PC-9 (cell line): ENCODE data around the gene DUSP22. TPM values are rescaled to one million over a fixed set of nuclear protein-coding genes. Genes with fewer than 3 reads are reported as not detected.

Source experiments
- BruUV-seq: library from RNA; stranded (reverse); fragments of 400-500 nt; replicated peaks from 2 replicates; lab custom pipeline; 2021; lab: Mats Ljungman, UMichigan
- CTCF ChIA-PET: fragments of 300-600 bp; sonication (Branson Sonifier 250); formaldehyde crosslinking; loops from one replicate; lab custom pipeline; 2022; ENCODE audit warnings: antibody characterized with exemption; lab: Charles Lee
- POLR2A ChIA-PET: fragments of 300-600 bp; sonication (Branson Sonifier 250); formaldehyde crosslinking; loops from one replicate; lab custom pipeline; 2022; ENCODE audit warnings: antibody characterized with exemption; ENCODE audit not compliant: unreplicated experiment; lab: Charles Lee
- DNase-seq, 2 experiments: peaks; one replicate each; pipeline versions ENCODE4 v3.0.0 to v3.0.0-alpha.2; 2015 to 2022; ENCODE audit warnings: mixed read lengths in 1 of 2
- H2AFZ ChIP-seq: fragments of 200-600 bp; sonication (generic); 2 replicates; pipeline ENCODE4 v1.8.1; 2017; ENCODE audit warnings: antibody characterized with exemption
- H3F3A ChIP-seq: fragments of 200-600 bp; sonication (generic); 2 replicates; pipeline ENCODE4 v1.8.1; 2017; ENCODE audit warnings: antibody characterized with exemption, mild to moderate bottlenecking, low read depth; ENCODE audit not compliant: insufficient read depth
- H3K27ac ChIP-seq: fragments of 200-600 bp; sonication (generic); 2 replicates; pipeline ENCODE4 v1.6.1; 2016; ENCODE audit warnings: mixed run types
- H3K27me3 ChIP-seq: fragments of 200-600 bp; sonication (generic); 2 replicates; pipeline ENCODE4 v1.6.1; 2016; ENCODE audit warnings: low read depth, mixed run types; ENCODE audit not compliant: insufficient read depth
- H3K36me3 ChIP-seq: fragments of 200-600 bp; sonication (generic); 2 replicates; pipeline ENCODE4 v1.6.1; 2016; ENCODE audit warnings: low read depth, mixed run types
- H3K4me1 ChIP-seq: fragments of 200-600 bp; sonication (generic); replicated peaks from 2 replicates; pipeline ENCODE4 v1.6.1; 2016; ENCODE audit warnings: mixed run types; ENCODE audit not compliant: insufficient read depth
- H3K4me2 ChIP-seq: fragments of 200-600 bp; sonication (generic); 2 replicates; pipeline ENCODE4 v1.6.1; 2017; ENCODE audit warnings: mixed run types
- H3K4me3 ChIP-seq: fragments of 200-600 bp; sonication (generic); 2 replicates; pipeline ENCODE4 v1.6.1; 2016; ENCODE audit warnings: mixed run types
- H3K79me2 ChIP-seq: fragments of 200-600 bp; sonication (generic); 2 replicates; pipeline ENCODE4 v1.6.1; 2017; ENCODE audit warnings: low read depth, mixed run types
- H3K9me2 ChIP-seq: fragments of 200-600 bp; sonication (generic); 2 replicates; pipeline ENCODE4 v1.8.1; 2017; ENCODE audit warnings: mild to moderate bottlenecking; ENCODE audit not compliant: insufficient read depth
- H3K9me3 ChIP-seq: fragments of 200-600 bp; sonication (generic); 2 replicates; pipeline ENCODE4 v1.8.1; 2016; ENCODE audit warnings: low read depth; ENCODE audit not compliant: insufficient read depth
- H4K20me1 ChIP-seq: fragments of 200-600 bp; sonication (generic); 2 replicates; pipeline ENCODE4 v1.8.1; 2017; ENCODE audit not compliant: insufficient read depth
- CTCF ChIP-seq: fragments of 200-600 bp; sonication (generic); conservative IDR thresholded peaks from 2 replicates; pipeline ENCODE4 v1.6.1; 2017; ENCODE audit warnings: mixed run types, antibody characterized with exemption, mild to moderate bottlenecking, moderate library complexity
- EZH2 ChIP-seq: fragments of 200-600 bp; sonication (generic); IDR thresholded peaks from 2 replicates; pipeline ENCODE4 v1.8.0; 2017; ENCODE audit warnings: antibody characterized with exemption, low read depth
- intact Hi-C: fragments of 100-400 bp; cut with micrococcal nuclease; formaldehyde crosslinking; loops from one replicate; pipeline ENCODE4 v1.10.0; 2022; ENCODE audit not compliant: unreplicated experiment
- total RNA-seq: library from RNA; stranded (reverse); gene quantifications from 2 replicates; pipeline ENCODE4 v1.2.3, GENCODE V29; 2021

The DUSP22 gene
- total RNA-seq, 1 experiment from 2014 or later, result 25.5 TPM

DNA sequence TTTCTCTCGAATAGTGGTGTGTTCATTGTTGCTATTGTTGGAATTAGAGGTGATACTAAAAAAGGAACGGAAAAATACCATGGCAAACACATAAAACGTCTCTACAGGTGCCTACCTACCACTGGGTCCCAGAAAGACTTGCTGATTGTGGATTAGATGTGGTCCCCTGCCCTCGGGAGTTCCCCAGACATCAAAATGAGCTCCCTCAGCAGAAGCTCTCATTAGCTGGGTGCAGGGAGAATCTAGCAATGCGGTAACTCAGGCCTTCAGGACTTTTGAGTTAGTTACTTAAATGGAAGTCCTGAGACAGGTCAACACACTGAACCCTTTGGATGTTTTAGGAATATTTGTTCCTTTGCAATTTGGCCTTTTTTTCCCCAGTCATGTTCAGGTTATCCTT lies 105.3 kb downstream of the DUSP22 start:
- no peaks in the 10 kb centered on the region for H3F3A ChIP-seq
- no peak overlapping the region for H3K27ac ChIP-seq
- no peak overlapping the region for H2AFZ ChIP-seq
- DNase-seq, result no peak
- H3K9me2 ChIP-seq, result no peaks in the 10 kb centered on the region
- no peak overlapping the region for H3K4me3 ChIP-seq
- intact Hi-C loops, result no loop called here
- no peaks in the 10 kb centered on the region for H3K4me1 ChIP-seq
- H3K27me3 ChIP-seq, result peaks cover 62% of the 10 kb centered on the region
- H4K20me1 ChIP-seq, result no peaks in the 10 kb centered on the region
- TF ChIP-seq EZH2 (no peak), CTCF (no peak)
- H3K4me2 ChIP-seq, result no peak overlapping the region
- no peaks in the 10 kb centered on the region for H3K9me3 ChIP-seq
- H3K79me2 ChIP-seq, result no peaks in the 10 kb centered on the region
- H3K36me3 ChIP-seq, result no peaks in the 10 kb centered on the region
- POLR2A ChIA-PET, result no interaction called here
- CTCF ChIA-PET, result no interaction called here
- BruUV-seq, result no TSS peak

- TF ChIP-seq CTCF, result no peak
- TF ChIP-seq EZH2, result no peak
- H3K9me3 ChIP-seq, result no peaks in the 10 kb centered on the region
- intact Hi-C loops, result no loop called here
- DNase-seq, result no peak
- no peaks in the 10 kb centered on the region for H4K20me1 ChIP-seq
- H3K4me3 ChIP-seq, result no peak overlapping the region
- no peak overlapping the region for H3K4me2 ChIP-seq
- no peak overlapping the region for H2AFZ ChIP-seq
- H3K27ac ChIP-seq, result no peak overlapping the region
- H3K27me3 ChIP-seq, result peaks cover 67% of the 10 kb centered on the region
- H3K36me3 ChIP-seq, result no peaks in the 10 kb centered on the region
- H3K79me2 ChIP-seq, result no peaks in the 10 kb centered on the region
- H3K9me2 ChIP-seq, result no peaks in the 10 kb centered on the region
- no peaks in the 10 kb centered on the region for H3K4me1 ChIP-seq
- ChIA-PET POLR2A (no interaction called here), CTCF (no interaction called here)
- no peaks in the 10 kb centered on the region for H3F3A ChIP-seq
- no TSS peak for BruUV-seq
Measured at GRCh38 chr6:398065-398464, 105.8 kb downstream of the DUSP22 start.

DNA sequence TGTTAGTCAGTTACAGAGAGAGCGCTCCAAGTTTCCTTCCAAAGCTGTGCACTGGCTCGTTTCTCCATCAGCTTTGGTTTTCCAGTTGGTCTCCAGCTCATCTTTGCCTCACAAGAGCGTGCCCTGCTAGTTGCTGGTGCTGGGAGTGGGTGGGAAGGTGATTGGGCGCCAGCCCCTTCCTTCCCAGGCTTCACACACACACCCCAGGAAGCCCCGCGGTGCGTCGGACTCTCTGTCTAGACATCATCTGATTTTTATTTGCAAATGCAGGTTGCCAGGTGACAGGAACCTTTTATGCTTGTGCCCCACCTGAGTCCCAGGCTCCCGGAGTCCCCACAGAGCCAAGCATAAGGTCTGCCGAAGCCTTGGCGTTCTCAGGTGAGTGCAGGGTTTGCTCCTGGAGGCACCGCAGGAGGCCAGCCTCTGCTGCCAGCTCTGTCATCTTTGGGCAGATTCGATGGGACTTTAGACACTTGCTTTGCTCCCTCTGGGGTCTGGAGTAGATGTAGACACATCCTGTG lies 106.3 kb downstream of the DUSP22 start:
- Histone ChIP-seq H3K27ac (no peak overlapping the region), H3K9me3 (no peaks in the 10 kb centered on the region), H2AFZ (no peak overlapping the region), H3K4me3 (no peak overlapping the region), H3K79me2 (no peaks in the 10 kb centered on the region), H3K9me2 (no peaks in the 10 kb centered on the region), H3K27me3 (peaks cover 72% of the 10 kb centered on the region), H3K36me3 (no peaks in the 10 kb centered on the region), H3K4me1 (no peaks in the 10 kb centered on the region), H4K20me1 (no peaks in the 10 kb centered on the region), H3K4me2 (no peak overlapping the region), H3F3A (no peaks in the 10 kb centered on the region)
- DNase-seq, result no peak
- intact Hi-C loops, result no loop called here
- ChIA-PET CTCF (no interaction called here), POLR2A (no interaction called here)
- BruUV-seq, result no TSS peak
- TF ChIP-seq CTCF (no peak), EZH2 (no peak)
